ENCODE data around the gene HMCES.

DNA sequence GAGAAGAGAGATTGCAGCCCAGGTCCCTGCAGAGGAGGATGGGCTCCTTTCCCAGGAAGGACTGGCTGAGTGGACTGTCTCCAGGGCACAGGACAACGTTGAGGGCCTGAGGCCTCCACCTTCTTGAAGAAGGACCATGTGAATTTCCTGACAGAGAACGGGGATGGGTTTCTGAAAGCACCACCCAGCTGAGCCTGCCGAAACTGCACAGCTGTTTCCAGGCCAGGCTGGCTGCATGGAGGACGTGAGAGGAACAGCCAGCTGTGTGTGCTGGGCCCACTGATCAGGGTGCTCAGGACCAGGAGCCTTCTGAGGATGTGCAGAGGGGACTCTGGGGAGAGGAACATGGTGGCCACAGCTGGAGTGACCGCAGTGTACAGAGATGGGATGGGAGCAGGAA is 39.2 kb downstream of the HMCES start:
- TF ChIP-seq CTCF (conservative IDR thresholded peaks at IDR 0.05 in 1 of 2, IDR thresholded peaks at IDR 0.05 in 1 of 2; ENCODE audit: extremely low read depth in 1 of 2, insufficient read depth in 1 of 2, low read depth in 1 of 2, low read length in 2 of 2) (no peak), EZH2 (IDR thresholded peaks at IDR 0.05; ENCODE audit: borderline replicate concordance, low read length) (no peak)
